ENCODE measurements around the gene RNF215.

RNF215 gene

DNA sequence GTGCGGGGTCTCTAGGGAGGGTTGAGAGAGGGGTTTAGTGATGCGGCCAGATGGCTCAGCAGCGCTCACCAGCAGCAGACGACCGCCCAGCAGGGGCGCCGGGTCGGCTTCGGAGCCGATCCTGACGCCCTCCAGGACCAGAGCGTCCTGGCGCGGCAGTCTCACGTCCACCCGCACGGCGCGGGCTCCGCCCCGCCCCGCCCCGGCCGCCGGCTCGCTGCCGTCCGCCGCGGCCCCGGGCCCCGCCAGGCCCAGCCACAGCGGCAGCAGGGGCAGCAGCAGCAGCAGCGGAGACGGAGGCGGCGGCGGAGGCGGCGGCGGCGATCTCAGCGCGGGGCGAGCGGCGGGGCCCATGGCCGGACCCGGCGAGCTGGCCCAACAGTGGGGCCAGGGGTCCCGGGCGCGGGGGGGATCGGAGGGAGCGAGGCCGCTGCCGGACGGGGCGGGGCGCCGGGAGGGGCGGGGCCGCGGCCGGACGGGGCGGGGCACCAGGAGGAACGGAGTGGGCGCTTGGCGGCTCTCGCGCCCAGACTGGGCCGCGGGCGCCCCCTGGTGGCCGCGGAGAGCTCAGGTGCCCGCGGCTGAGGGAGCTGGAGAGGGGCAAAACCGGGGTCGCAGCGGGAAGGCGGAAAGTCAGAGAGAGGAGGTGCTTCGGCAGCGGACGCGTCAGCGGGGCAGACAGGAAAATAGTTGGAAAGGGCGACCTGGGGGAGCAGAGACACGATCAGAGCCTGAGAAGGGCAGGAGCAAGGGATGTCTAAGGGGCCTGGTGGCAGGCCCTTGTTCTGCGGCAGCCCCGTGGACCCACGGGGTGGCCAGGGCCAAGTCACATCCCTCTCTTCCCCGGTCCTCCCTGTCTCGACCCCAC, at the start of gene RNF215:
TSS of gene RNF215 (minus strand) at position 452 of the 868 bp plus-strand sequence. CDS start at position 354, 98 bp downstream.
- DNase-seq, result peak; percentile 79

DNA sequence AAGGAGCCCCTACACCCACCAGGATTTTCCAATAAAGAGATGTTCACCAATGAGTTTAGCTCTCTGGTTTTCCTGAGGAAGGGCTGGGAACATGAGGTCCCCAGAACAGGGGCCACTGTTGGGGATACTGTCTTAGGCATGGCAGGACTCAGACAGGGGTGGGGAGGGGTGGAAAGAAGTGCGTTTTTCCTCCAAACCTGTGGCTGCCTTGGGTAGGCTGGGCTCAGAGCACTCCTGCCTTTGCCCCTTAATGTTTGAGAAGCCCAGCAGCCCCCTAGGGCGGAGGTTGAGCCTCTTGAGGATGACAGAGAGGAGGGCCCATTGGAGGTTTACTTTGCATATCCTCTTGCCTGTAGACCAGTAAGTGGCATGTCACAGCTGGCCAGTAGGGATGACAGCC, 49.0 kb upstream of the RNF215 start:
- DNase-seq, result no peak

DNA sequence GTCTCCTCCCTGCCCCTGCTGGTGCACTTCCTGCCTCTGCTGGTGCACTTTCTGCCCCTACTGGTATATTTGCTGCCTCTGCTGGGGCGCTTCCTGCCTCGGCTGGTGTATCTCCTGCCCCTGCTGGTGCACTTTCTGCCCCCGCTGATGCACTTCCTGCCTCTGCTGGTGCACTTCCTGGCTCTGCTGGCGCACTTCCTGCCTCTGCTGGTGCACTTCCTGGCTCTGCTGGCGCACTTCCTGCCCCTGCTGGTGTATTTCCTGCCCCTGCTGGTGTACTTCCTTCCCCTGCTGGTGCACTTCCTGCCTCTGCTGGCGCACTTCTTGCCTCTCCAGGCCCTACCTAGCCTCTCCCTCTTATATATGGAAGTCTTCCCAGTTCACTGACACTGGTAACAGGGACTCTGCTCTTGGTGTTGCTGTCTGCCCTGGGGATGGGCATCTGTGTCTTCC, 48.5 kb upstream of the RNF215 start:
- peak; percentile 94 for DNase-seq

DNA sequence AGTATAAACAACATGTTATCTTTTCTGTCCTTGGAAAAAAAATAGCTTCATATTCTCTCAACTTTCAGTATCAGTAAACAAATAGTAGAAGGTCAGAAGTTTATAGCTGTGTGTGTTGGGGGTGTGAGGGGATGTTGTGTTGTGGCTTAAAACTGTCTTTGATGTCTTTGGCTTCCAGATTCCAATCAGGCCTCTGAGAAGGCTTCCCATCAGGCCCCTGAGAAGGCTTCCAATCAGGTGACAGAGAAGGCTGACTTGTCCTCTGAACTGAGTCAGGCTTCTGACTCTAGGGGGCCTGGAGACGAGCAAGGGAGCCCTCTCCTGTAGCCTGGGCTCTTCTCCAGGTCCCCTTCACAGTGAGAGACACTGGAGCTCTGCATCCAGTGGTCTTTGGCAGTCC, 47.6 kb upstream of the RNF215 start:
- DNase-seq, result peak; percentile 13

DNA sequence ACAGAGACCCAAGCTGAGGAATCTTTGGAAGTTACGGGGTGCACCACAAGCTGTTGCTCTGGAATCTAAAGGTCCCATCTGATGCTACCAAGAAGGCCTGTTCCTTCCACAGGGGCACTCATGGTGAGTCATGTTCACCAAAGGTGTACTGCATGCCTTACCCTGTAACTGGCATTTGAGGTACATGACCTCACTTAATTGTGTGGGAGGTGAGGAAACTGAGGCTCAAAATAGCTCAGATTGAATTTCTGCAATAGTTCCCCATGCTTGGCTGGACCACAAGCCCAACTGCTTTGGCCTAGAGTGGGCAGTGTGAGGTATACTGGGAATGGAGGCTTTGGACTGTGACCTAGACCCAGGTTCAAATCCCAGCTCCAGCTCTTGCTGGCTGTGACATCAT, 46.6 kb upstream of the RNF215 start:
- DNase-seq, result no peak

DNA sequence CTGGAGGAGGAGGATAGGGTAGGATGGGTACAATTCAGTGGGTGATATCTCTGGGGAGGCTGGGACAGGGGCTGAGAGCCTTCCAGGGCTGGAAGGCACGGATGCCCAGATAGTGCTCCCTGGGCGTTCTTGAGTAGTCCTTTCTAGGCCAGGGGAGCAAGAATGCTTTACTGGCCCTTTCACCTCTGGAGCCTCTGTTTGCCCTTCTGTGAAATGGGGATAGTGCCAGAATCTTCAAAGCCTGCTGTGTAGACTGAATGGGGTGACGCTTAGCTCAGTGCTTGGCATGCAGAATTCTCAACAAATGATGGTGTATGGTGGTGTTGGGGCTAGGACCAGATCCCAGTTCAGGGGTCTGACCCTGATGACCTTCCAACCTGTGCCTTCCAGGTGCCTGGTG, 46.0 kb upstream of the RNF215 start:
- no peak for DNase-seq

DNA sequence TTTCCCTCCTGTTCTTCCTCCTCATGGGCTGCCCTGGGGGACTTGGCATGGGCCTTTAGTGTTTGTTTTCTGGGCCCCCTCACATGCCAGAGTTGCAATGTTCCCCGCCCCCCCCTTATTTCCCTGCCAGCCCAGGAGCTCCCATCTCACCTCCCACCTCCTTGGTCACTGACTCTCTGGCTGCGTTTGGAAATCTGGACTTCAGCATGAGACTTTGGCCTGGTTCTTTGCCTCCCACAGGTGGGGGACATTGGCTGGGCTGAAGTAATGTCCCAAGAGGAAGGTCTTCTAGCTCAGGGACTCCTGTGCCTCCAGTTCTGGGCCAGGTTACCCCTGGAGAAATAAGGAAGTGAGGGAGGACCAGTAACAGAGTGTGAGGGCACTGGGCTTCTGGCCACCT, 45.3 kb upstream of the RNF215 start:
- DNase-seq, result no peak

DNA sequence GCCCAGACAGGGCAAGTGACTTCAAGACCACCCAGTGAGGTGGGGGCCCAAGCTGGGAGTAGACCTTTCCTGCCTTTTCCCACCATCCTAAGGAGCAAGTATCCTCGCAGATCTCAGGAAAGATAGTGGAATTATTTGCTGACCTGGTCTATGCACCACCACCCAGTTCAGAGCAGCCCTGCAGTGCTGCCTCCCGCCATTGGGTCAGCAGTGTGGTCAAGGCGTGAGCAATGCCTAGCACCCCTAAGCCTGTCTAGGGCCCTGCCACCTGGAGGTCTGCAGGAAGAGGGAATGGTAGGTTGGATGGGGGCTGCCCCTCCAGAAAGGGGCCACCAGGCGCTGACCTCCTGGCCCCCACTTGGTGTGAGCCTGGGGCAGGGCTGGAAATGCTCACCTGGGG, 44.9 kb upstream of the RNF215 start:
- no peak for DNase-seq

DNA sequence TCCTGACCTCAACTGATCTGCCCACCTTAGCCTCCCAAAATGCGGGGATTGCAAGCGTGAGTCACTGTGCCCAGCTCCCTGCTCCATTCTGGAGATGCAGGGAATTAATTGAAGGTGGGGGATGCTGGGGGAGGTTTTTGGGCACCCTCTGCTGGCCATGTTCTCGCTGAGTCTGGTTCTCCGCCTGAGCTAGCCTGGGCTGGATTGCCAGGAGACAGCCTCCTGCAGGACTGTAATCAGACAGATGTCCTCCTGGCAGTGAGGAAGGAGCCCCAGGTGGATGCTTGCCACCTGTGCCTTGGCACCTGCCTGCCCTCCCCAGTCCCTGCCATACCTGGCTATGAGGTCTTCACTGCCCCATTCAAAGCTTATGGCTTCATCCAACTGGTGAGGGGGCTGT, 43.7 kb upstream of the RNF215 start:
- no peak for DNase-seq

DNA sequence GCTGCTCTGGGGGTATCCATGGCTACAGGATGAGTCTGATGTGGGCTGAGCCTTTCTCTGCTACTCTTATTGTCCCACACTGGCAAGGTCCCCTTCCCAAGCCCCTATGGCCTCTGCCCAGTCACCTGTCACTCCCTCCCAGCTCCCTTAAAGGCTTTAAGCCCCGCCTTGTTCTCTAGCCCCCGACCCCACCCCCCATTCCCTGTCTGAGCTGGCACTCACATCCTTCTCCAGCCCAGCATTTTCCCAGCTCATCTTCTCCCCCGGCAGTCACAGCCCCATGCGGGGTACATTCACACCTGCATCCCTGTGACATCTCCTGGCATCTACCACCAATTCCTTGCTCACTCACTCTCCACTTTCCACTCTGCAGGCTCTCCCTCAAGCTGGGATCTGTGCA, 42.7 kb upstream of the RNF215 start:
- no peak for DNase-seq

DNA sequence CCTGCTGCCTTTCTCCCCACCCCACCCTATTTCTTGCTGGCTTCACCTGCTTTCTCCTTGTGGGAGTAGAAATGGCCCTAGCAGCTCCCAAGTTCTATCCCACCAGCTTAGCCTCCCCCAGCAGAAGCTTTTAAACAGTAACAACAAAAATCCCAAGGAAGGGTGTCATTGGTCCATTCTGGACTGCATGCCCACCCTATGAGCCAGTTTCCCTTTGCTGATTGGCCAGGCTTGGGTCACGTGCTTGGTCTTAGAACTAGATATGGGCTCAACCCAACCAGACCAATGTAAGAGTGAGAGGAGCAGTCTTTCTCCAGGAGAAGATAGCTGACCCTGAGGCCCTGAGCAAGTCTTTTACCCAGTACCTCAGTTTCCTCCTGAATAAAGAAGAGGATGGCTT, 40.7 kb upstream of the RNF215 start:
- no peak for DNase-seq

DNA sequence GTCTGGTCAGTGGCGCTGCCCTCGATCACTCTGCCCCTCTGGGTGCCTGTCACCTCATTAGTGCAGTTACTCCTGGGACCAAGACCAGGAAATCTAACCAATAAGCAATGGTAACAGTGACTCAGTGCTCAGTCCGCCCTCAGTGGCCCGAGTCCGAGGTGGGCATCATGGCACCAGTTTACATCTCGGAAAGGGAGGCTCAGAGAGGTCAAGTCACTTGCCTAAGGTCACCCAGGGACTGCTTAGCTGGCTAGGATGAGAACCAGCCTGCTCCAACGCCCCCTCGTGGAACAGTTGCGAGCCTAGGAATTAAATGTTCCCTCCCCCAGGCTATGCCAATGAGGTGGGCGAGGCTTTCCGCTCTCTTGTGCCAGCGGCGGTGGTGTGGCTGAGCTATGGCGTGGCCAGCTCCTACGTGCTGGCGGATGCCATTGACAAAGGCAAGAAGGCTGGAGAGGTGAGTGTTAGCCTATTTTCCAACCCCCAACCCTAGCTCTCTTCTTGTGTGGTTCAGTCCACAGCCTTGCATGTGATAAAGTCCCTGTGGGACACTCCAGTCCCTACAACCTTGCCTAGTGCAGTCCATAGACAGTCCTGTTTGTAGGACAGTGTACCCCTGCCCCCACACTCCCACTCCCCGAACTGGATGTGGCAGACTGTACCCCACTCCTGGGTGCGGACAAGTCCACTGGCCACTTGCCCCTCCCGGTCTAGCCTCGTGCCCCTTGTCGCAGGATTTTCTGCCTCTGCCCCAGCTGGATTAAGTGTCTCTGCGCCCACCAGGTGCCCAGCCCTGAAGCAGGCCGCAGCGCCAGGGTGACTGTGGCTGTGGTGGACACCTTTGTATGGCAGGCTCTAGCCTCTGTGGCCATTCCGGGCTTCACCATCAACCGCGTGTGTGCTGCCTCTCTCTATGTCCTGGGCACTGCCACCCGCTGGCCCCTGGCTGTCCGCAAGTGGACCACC, 39.5 kb upstream of the RNF215 start:
- peak; percentile 91 for DNase-seq

DNA sequence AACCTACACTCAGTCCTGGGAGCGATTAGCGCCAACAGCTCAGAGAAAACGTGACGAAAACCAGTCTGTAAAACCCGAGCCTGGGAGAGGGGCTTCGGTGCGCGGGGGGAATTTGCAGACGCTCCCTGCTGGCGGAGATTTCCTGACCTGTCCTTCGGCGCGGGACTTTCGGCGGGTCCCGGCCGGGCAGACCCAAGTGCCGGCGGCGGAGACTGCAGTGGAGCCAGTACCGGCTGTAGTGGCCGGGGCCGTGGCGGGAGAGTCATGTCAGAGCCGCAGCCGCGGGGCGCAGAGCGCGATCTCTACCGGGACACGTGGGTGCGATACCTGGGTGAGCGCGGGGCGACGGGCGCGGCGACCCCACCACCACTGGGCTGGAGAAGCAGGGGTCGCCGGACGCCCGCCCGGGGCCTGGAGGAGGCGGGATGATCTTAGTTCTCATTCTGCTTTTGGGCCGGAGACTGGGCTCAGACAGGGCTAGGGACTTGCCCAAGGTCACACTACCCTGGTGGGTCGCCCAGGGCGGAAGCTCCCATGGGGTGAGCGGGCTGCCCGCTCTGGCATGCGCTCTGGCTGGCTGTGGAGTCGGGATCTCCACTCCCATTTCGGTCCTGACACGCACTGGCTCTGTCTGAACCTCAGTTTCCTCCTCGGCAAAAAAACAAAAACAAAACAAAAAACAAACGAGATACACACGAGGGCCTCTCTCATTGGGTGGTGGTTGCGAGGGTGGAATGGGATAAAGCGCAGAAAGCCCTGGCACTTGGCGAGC, 38.6 kb upstream of the RNF215 start, which contains the start of gene MTFP1:
TSS of gene MTFP1 (plus strand) at position 153 of the 772 bp plus-strand sequence. CDS start at position 265, 112 bp downstream.
- peak; percentile 62 for DNase-seq

DNA sequence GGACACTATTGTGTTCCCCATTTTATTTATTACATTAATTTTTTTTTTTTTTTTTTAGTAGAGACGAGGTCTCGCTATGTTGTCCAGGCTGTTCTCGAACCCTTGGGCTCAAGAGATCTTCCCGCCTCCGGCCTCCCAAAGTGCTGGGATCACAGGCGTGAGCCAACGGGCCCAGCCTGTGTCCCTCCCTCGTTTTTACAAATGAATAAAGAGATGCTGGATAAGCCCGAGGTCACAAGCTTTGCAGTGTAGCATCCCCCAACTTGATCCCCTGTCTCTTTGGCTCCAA, 38.1 kb upstream of the RNF215 start:
- DNase-seq, result no peak

DNA sequence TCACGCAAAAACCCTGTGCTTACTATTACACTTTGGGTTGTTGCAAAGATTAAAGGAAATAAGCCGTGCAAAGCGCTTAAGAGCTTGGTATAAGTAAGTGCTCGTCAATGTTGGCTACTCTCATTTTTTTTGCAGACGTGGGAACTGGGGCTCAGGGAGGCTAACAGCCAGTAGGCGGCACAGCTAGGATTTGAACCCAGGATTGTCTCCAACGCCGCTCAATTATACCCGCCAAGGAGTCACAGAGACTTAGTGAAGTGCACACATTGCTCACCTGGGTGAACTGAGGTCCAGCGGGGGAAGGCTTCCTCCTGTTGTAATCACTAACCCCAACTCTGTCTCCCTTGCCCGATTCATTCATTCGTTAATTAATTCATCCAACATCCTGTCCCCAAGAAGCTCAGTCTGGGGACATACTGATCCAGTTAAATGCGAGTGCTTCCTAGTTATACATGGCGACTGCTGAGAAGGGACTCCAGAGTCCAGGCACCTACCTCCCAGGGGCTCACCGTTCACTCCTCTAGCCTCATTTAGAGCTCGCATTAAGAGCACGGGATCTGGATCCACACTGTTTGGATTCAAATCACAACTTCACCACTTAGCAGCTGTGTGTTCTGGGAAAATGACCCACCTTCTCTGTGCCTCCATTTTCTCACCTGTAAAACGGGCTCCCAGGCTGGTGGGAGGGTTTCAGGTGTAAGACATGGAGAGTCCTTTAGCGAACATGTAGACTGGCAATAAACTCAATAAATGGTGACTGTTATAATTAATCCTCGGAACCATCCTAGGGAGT, 37.5 kb upstream of the RNF215 start:
- no peak for DNase-seq

DNA sequence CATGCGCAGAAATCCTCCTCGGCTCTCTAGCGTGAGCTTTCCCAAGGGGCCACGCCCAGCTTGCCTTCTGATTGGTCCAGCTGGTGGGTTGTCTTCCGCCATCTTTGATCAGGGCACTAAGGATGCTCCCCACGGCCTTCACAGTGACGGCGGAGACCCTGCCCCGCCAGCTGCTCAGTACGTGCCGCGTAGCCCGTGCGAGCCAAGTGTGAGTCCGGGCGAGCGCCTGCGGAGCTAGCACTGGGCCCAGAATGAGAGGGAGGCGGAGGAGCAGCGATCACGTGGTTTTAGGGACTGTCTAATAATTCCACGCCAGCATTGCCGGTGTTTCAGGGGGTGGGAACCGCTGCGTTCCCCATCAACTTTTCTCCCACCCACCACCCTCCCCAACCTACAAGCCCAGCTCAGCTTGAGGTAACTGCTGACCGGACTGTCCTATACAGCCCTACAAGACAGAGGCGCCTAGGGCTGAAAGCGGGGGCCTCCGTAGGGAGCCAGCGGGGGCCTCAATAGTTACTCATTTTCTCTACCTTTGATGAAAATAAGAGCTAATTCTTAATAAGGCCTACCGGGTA, 36.8 kb upstream of the RNF215 start:
- peak; percentile 100 for DNase-seq

DNA sequence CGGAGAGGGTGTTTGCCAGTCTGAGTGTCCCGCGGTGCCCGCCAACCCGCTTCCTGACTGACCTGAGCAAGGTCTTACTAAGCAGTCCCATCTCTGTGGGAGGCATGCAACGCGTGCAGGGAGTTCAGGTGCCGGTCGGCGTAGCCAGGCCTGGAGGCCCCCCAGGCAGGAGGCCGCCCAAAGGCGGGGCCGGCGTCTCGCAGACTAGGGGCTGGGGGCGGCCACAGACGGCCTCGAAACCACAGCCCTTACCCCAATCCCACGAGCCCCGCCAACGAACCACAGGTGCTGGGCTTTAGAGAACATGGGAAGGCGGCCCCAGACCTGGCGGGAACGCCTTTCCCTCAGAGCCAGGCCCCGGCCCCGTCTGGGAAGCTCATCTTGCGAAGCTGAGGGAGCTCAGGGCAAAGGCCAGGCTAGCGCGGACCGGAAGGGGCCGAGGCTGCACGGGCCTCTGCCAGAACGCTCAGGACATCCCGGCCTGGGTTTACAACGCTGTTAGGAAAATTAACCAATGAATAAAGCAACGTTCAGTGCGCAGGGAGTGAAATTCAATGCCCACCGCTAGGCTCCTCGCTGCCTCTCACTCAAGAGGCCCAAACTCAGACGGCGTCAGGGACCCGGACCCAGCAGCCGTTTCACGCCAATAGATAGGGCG, 36.2 kb upstream of the RNF215 start:
- no peak for DNase-seq

DNA sequence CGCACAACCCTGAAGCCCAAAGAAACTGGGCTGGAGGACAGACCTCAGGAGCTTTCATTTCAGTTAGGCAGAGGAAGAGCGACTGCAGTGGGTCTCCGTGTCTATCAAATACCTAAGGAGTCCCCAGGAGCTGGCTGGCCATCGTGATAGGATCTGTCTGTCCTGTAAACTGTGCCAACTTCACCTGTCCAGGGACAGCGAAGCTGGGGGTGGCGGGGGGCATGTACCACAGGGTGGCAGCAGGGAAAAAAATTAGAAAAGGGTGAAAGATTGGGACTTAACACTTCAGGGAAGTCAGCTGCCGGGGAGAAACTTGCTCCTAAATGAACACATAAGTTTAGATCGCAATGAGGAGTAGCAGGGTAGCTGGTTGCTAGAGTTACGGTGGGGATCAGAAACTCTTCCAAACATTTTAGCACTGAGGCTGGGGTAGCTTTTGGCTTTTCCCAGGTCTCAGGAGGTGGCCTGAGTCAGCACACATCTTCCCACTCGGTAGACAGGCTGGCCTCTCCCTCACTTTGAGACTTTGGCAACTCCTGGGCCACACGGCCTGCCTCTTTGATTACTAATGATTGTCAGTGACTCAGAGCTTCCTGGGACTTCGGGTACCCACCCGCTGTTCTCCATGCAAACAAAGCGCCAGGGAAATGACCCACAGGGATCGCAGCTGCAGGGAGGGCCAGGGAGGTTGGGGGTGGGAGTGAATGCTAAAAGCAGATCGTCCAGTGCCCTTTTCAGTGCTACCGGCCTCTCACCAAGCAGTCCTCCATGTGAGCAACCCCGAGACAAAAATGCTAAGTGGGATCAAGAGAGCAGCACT, 35.5 kb upstream of the RNF215 start:
- peak; percentile 19 for DNase-seq

DNA sequence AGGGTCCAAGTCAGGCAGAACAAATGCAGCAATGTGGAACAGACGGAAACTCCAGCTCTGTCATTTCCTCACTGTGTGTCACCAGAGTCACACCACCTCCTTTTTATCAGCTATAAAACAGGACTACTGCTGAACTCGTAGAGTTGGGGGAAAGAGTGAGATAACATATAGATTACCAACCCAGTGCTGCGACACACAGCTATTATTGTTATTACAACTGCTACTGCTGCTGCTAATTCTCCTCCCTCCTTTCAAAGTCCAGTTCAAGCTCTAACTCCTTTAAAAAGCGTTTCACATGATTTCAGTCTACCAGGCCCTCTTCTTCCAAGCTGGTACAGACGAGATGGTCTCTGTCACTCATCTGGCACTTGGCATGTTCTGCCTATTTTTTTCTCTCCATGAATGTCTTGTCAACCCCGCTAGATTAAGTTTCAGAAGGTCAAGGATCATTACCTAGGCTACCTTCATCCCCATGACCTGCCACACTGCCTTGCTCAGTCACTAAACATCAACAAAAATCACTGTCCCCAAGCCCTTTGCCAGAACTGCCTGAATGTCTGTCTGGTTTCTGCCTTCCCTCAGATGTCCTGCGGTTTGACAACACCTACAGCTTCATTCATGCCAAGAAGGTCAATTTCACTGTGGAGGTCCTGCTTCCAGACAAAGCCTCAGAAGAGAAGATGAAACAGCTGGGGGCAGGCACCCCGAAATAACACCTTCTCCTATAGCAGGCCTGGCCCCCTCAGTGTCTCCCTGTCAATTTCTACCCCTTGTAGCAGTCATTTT, 34.7 kb upstream of the RNF215 start:
- no peak for DNase-seq

Data from CD4-positive, alpha-beta T cell treated with Interleukin-21 for 1 hour (primary cell).